Measurements from ENCODE around the gene TTC5.
"Not testable (repeated sequence)": the region's sequence is repeated elsewhere in the genome, so short reads cannot be mapped to it uniquely, and the experiment has no call there.

DNA sequence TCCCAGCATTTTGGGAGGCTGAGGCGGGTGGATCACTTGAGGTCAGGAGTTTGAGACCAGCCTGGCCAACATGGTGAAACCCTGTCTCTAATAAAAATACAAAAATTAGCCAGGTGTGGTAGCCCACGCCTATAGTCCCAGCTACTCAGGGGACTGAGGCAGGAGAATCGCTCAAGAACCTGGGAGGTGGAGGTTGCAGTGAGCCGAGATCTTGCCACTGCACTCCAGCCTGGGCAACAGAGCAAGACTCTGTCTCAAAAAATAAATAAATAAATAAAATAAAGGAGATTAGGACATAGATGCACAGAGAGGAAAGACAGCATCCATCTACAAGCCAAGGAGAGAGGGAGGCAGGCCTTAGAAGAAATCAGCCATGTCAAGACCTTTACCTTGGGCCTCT is 35.3 kb upstream of the TTC5 start:
- not testable (repeated sequence) for TF ChIP-seq CTCF (IDR thresholded peaks at IDR 0.05; ENCODE audit: low read depth, low read length, poor library complexity, severe bottlenecking); EZH2phosphoT487 (IDR thresholded peaks at IDR 0.05; ENCODE audit: borderline replicate concordance, low read length)

Data from DOHH2 (cell line).